HG02610 (cell line): ENCODE results near the gene RABGAP1L.

Experiments used
- ATAC-seq: cut with Tn5 transposase; IDR thresholded peaks from one replicate; pipeline ENCODE4 v1.9.1; 2021; ENCODE audit warnings: mild to moderate bottlenecking, moderate library complexity; ENCODE audit not compliant: unreplicated experiment

Gene RABGAP1L

GRCh38 chr1:174971466-174971865, 812.1 kb downstream of the RABGAP1L start:
- no peak for ATAC-seq

- no peak for ATAC-seq
These were observed 812.6 kb downstream of the RABGAP1L start for GRCh38 chr1:174971902-174972301.

DNA sequence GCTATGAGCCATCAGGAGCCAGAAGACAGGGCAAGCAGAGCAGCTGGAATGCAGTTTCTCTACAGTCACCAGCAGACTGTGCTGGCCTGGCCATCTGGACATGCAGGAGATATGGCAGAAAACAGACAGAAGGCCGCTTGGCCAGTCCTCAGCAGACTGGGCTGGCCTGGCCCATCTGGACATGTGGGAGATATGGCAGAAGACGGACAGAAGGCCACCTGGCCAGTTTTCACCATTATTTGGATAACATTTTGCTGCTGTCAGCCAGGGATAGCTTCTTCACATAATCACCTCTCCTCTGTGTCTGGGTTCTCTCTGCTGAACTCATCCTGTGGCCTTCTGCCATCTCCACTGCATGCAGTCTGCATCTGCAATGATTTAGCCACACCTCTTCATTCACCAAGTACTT, 815.4 kb downstream of the RABGAP1L start:
- ATAC-seq, result no peak

DNA sequence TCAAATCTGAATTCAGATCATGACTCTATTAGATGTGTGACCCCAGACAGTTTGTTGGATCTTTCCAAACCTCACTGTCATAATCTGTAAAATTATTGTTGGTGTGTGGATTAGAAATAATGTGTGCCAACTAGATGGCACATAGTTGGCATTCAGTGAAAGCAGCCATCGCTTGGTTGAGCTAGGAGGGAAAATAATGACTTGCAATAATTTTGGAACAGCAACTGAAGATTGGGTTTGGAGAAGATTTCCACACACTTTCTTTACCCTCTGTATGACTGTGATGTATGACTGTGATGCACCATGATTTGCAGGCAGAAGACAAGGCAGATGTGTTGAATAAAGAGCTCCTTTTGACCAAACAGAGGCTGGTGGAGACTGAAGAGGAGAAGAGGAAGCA, 816.4 kb downstream of the RABGAP1L start:
- ATAC-seq, result no peak

- no peak for ATAC-seq
These were observed 817.3 kb downstream of the RABGAP1L start for GRCh38 chr1:174976436-174977108.

DNA sequence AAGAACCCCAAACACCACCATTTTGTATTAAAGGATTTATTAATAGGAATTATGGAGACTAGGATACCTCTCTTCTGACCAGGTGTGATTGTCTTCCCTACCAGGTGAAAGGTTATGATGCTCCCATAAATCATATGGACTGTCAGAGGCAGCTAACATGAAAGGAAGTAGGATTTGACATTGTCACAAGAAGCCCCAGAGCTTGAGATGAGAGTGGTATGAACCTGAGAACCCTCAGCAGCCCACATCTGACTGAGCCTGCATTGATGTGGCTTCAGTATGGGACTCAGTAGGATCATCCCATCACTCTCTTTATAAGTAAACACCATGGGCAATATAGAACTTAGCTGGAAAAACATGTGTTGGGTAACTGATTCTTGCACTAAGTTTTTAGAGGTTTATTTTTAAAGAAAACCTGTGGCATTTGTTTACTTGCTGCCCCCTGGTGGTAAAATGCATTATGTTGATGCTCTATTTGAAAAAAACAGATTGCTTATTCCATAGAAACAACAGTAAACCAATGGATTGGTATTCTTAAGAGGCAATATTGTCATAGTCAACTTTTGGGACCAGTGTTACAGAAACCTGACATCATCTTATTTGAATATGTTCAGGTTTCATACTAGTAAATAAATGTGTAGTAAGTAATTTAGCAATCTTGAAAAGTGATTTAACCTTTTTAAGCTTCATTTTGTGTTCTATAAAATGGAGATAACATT, 823.8 kb downstream of the RABGAP1L start:
- ATAC-seq, result no peak

DNA sequence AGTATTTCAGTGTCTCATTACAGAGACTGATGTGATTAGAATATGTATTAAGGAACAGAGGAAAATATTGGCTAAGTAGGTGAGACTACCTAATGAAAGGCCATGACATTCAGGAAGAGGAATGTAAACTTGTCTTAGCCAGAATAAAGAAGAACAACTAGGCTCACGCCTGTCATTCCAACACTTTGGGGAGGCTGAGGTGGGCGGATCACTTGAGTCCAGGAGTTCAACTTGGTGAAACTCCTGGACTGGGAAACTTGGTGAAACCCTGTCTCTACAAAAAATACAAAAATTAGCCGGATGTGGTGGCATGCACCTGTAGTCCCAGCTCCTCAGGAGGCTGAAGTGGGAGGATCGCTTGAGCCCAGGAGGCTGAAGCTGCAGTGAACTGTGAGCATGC, 825.6 kb downstream of the RABGAP1L start:
- ATAC-seq, result no peak

- ATAC-seq, result no peak
These were observed 829.2 kb downstream of the RABGAP1L start for GRCh38 chr1:174988539-174988938.

DNA sequence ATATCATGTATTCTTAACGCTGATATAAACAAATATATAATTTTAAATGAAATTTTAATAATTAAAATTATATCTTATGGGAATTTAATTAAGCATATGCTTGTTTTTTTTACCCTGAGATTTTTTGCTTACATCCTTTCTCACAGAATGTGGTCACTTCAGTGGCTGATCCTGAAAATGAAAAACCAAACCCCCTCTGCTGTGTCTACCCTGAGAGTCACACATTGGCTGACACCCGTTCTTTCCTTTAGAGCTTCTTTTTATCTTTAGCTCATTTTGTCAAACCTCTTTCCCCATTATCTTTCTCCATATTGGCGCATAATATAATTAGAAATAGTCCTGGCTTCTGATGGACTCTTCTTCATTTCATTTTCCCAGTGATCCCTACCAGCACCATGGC, 829.7 kb downstream of the RABGAP1L start:
- ATAC-seq, result no peak

GRCh38 chr1:174989536-174990220, 830.4 kb downstream of the RABGAP1L start:
- no peak for ATAC-seq

GRCh38 chr1:174990382-174990999, 831.2 kb downstream of the RABGAP1L start:
- ATAC-seq, result no peak

DNA sequence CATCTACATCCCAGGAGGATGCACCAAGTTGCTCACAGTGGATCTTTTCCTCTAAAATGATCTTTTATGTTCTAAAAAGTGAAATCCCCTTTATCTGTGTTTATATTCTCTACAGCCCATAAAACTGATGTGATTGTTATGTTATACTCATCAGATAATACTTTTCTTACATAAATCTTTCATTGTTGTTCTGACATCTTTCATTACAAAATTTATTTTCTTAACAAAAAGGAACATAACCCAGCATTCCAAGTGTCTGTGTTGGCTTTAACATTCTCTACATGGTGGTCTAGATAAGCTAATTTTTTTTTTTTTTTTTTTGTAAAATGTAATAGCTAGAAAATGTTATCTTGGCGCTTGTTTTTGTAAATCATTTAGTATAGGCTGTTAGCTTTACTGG, 832.2 kb downstream of the RABGAP1L start:
- ATAC-seq, result no peak

DNA sequence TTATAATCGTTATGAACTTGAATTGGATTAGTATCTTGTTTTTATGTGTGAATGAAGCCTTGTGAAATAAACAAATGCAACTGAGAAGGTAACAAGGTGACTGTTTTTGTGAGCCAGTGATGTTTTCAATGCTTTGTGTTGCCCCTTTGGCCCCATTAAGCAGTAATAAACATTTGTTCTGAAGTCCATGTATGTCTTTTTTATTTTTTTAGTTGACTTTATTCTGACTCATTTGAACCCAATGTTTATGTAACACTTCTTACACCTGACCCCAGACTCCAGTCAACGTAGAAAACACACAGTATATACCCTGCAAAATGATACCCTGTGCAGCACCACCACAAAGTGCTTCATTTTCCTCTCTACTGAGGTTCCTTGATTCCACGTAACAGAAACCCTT, 835.8 kb downstream of the RABGAP1L start:
- ATAC-seq, result no peak

DNA sequence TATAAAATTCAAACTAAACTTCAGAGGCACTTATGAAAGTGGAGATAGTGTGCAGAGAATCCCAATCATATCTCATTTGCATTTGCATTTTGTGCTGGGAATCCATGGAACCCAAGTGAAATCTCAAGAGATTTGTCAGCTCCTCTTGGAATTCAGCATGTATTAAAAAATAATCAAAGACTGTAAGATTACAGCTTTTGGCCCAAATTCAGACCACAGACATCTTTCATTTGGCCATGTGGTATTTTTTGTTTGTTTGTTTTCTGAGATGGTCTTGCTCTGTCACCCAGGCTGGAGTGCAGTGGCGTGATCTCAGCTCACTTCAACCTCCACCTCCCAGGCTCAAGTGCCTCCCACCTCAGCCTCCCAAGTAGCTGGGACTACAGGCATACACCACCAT, 836.6 kb downstream of the RABGAP1L start:
- no peak for ATAC-seq

DNA sequence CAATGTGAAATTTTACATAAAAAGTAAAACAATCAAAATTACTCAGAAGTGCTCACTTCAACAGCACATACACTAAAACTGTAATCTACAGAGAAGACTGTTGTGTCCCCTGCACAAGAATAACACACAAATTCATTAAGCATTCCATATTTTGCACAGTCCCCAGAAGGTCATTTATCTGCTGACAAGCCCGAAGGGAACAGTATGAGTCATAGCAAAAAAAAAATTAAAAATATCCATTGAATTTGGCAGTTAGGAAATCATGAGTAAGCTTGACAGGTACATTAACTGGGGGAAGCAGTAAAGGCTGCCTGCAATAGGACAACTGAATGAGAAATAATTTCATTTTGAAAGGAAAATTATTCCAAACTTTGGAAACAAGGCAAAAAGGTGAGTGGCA, 837.2 kb downstream of the RABGAP1L start:
- ATAC-seq, result no peak

DNA sequence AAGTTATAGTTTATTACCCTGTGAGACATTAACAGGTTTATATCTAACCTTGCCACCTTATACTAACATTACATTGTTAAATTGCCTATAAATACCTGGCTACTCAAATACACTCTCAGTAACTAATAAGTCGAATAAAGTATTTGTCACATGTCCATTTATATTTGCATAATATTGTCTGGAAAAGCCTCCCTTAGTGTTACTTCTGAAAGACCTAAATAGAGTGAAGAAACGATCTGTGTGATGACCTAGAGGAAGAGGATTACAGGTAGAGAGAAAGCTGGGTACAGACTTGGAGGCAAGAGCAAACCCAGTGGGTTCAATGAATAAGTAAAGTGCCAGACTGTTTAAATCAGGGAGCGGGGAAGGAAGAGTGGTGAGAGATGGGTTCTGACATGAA, 837.7 kb downstream of the RABGAP1L start:
- ATAC-seq, result no peak

DNA sequence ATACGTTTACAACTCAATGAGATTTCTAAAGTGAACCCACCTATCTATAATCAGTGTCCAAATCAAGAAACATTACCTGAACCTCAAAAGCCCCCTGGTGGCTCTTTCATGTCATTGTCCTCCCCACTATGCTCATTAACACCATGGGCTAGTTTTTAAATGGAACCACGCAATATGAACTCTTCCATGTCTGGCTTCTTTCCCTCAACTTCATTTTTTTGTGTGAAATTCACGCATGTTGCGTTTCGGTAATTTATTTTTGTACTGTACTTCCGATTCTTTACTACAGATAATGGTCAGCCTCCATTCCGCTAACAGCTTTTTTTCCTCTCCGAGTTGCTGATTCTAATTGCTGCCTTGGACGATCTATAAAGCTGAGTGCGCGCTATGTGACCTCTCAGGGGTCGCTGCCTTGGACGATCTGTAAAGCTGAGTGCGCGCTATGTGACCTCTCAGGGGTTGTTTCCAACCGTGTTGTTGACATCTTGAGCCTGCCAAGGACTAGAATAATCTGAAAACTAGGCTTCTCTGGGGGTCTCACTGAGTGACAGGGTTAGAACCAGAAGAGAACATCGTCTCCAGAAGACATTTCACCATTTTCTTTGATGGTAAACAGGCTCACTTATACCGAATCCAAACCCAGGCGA, 839.4 kb downstream of the RABGAP1L start:
- ATAC-seq, result no peak

DNA sequence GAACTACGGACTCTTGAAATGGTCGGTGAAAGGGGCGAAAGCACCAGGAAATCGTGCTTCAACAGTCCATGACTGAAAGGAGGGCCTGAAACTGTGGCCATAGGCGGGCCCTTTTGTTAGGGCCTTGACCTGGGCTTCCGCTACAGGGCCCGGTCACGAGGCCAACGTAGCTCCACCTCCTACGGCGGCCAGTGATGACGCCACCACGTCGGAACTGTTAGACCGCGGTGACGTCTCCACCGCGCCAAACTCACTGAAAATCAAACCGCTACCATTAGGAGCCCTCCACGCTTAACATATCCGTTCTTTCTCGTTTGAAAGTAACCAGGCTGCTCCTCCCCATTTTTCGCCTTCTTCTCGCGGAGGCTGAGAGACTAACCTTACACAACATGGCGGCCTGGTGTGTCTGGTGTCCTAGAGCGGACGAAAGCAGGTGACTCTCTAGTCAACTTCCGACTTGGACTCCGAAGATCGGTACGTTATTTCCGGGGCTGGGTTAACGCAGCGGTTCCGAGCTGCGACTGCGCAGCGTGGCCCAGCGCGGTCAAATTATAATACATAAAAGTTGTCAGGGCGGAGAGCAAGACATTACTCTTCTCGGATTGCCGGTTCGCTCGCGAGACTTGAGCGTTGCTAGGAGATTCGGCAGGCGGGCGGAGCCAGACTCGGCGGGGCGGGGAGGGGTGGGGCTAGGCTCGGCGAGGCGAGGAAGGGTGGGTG, 840.1 kb downstream of the RABGAP1L start:
- peak; percentile 78 for ATAC-seq

GRCh38 chr1:174999936-175000696, 840.8 kb downstream of the RABGAP1L start, which contains the start of gene CACYBP:
TSS of gene CACYBP (plus strand) at chr1:174999947. CDS start at chr1:175000181, 234 bp downstream.
- peak; percentile 12 for ATAC-seq
